ENCODE data around the gene ZGRF1.

DNA sequence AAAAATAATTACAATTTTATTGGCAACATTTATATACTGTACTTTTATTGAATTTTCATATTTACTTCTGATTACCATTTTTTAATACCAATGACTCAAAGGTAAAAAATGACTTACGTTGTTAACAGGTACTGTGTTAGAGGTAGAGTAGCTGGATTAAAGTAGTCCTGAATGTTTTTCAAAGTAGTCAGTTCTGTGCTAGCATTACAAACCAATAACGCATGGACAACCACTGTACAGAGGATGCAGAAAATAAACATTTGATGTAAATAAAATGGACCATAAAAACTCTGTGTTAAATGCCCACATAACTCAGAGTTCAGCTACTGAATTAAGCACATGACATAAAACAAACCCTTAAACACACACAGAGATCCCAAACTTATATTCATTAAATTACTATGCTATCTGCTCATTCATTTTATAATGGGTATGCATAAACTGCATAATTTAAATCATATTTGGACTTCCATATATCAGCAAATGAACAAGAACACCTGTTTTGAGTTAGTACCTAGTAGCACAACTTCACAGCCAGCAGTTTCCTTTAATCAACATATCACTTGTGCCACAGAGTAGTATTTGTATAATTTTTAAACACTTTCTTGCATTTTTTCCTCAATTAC is 74.3 kb downstream of the ZGRF1 start:
- TF ChIP-seq REST (IDR thresholded peaks at IDR 0.05; ENCODE audit: insufficient replicate concordance, low read depth), result no peak
- no peak for TF ChIP-seq CTCF (IDR thresholded peaks at IDR 0.05; ENCODE audit: insufficient read depth, low read length)
- TF ChIP-seq POLR2AphosphoS5 (IDR thresholded peaks at IDR 0.05; ENCODE audit: low read depth), result no peak

Data from HL-60 (cell line).